H7 (cell line): ENCODE measurements around the gene DACH1. TPM values are rescaled to one million over a fixed set of nuclear protein-coding genes. Genes with fewer than 3 reads are reported as not detected.

Experiments
- DNase-seq: peaks from one replicate; pipeline ENCODE4 v3.0.0; 2012
- H3K27me3 ChIP-seq: 2 replicates; pipeline ENCODE4 v1.6.0; 2011; ENCODE audit warnings: mild to moderate bottlenecking, low read length; ENCODE audit not compliant: control insufficient read depth, insufficient read depth
- H3K36me3 ChIP-seq: replicated peaks from 2 replicates; pipeline ENCODE4 v1.5.1; 2011; ENCODE audit warnings: low read length; ENCODE audit not compliant: control insufficient read depth, insufficient read depth
- H3K4me3 ChIP-seq: 2 replicates; pipeline ENCODE4 v1.5.1; 2011; ENCODE audit warnings: low read depth, mild to moderate bottlenecking, control low read depth, low read length, moderate library complexity; ENCODE audit not compliant: insufficient read depth
- total RNA-seq: library from RNA; depleted of rRNA; stranded (reverse); fragments of >200 nt; shearing (Covaris generic); gene quantifications from 2 replicates; pipeline ENCODE4 v1.2.3, GENCODE V29; 2014

DACH1 gene
- total RNA-seq, 1 experiment from 2014 or later, result 0.28 TPM

- H3K4me3 ChIP-seq, result no peak overlapping the region
- no peak for DNase-seq
- H3K36me3 ChIP-seq, result no peaks in the 10 kb centered on the region
These were observed 232.2 kb downstream of the DACH1 start for GRCh38 chr13:71634602-71635443.

DNA sequence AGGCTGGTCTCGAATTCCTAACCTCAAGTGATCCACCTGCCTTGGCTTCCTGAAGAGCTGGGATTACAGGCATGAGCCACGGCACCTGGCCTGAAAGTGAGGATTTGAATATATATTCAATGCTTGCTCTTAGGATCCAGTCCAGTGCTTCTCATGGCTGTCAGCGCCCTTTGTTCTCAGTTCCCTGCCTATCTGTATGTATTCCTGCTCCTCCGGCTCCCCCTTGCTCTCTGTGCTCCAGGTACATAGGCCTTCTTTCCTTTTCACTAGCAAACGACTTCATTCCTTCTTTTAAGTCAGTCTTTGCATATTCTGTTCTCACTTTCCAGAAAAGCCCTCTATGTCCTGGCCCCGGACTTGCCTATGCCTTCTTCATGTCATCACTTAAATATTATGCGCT, 232.8 kb downstream of the DACH1 start:
- Histone ChIP-seq H3K4me3 (no peak overlapping the region), H3K27me3 (no peaks in the 10 kb centered on the region), H3K36me3 (no peaks in the 10 kb centered on the region)
- no peak for DNase-seq

More at GRCh38 chr13:71634602-71635443, 232.2 kb downstream of the DACH1 start:
- H3K27me3 ChIP-seq, result no peaks in the 10 kb centered on the region

- Histone ChIP-seq H3K27me3 (no peaks in the 10 kb centered on the region), H3K4me3 (no peak overlapping the region), H3K36me3 (no peaks in the 10 kb centered on the region)
- no peak for DNase-seq
These were observed 234.3 kb downstream of the DACH1 start for GRCh38 chr13:71632721-71633120.

DNA sequence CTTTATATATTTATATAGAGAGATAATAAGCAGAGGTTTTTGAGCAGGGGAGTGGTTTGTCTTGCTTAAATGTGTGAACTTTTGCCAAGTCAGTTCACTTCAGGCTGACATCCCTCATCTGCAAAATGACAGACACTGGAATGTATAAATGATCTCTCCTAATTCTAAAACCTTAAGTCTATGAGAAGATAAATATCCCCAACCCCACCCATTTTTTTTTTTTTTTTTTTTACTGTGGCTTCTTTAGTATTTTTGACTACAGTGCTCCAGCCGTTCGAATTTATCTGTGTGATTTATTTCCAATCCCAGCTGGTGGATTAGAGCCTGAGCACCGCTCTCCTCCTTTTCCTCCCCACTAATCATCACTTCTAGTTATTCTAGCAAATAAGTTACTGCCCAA, 234.8 kb downstream of the DACH1 start:
- no peaks in the 10 kb centered on the region for H3K27me3 ChIP-seq
- H3K4me3 ChIP-seq, result no peak overlapping the region
- no peaks in the 10 kb centered on the region for H3K36me3 ChIP-seq
- DNase-seq, result no peak

- Histone ChIP-seq H3K36me3 (no peaks in the 10 kb centered on the region), H3K4me3 (no peak overlapping the region), H3K27me3 (no peaks in the 10 kb centered on the region)
- DNase-seq, result no peak
These were observed 237.8 kb downstream of the DACH1 start for GRCh38 chr13:71629167-71629566.

DNA sequence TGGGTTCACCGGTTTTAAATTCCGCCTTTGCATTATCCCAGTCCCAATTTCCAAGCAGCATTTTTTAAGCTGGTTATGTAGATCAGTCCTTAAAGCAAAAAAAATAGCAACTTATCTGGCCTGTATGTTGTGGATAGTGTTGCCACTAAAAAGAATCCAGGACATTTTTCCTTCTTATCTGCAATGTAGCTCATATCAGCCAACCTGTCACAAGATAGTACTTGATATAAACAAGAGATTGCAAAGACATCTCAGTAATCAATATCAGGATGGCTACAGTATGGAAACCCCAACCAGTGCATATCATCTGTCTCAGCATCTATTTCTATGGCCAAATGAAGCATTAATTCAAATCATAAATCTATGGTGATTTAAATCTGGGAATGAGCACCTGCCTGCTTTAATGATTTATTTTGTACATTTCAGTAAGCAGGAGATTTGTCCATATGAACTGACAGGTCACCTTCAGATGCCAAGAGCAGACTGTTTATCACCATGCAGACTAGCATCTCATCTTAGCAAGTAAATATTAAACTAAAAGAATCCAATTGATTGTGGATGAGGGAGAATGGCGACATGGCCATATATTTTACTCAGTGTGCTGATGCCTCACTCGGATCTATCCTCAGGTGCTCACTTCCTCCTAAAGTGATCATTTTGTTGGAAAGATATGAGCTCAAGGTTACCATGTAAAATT, 240.4 kb downstream of the DACH1 start:
- Histone ChIP-seq H3K4me3 (no peak overlapping the region), H3K27me3 (no peaks in the 10 kb centered on the region), H3K36me3 (no peaks in the 10 kb centered on the region)
- no peak for DNase-seq

DNA sequence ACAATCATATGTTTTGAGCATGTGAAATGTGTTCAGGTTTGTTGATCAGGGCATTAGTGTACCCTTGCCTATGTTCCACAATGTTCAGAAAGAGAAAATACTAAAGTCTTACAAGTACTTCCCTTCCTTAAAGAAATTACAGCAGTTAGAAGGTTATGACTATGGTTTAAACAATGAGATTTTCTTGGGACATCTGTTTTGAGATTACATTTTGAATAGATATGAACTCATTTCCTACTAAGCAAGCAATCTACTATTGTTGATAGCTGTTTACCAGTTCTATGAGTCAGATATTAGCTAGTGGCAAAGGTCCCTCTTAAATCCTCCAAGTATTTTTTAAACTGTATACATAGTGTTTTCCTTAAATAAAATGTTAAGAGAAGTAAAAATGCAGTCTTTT, 241.3 kb downstream of the DACH1 start:
- H3K4me3 ChIP-seq, result no peak overlapping the region
- no peaks in the 10 kb centered on the region for H3K27me3 ChIP-seq
- H3K36me3 ChIP-seq, result no peaks in the 10 kb centered on the region
- DNase-seq, result no peak

- H3K4me3 ChIP-seq, result no peak overlapping the region
- H3K36me3 ChIP-seq, result no peaks in the 10 kb centered on the region
- no peak for DNase-seq
- H3K27me3 ChIP-seq, result no peaks in the 10 kb centered on the region
These were observed 242.1 kb downstream of the DACH1 start for GRCh38 chr13:71624653-71625600.

- no peak for DNase-seq
- H3K27me3 ChIP-seq, result no peaks in the 10 kb centered on the region
- H3K4me3 ChIP-seq, result no peak overlapping the region
- no peaks in the 10 kb centered on the region for H3K36me3 ChIP-seq
These were observed 245.6 kb downstream of the DACH1 start for GRCh38 chr13:71621174-71622124.

DNA sequence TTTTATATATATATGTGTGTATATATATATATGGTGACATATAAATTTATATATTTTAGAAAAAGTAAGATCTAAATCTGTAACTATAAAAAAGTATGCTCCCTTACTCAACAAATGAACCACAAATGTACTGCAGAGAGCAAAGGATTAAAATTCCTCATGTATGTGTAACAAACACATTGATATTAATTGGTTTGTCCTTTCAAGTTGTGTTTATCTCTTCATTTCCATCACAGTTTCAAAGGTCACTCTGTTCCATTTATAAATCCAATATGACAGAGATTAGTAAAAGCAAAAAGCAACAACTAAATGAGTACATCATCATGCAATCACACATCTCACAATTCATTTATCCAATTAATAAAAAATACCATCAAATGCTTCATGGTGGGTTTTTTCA, 247.9 kb downstream of the DACH1 start:
- H3K4me3 ChIP-seq, result no peak overlapping the region
- DNase-seq, result no peak
- H3K27me3 ChIP-seq, result no peaks in the 10 kb centered on the region
- H3K36me3 ChIP-seq, result no peaks in the 10 kb centered on the region

DNA sequence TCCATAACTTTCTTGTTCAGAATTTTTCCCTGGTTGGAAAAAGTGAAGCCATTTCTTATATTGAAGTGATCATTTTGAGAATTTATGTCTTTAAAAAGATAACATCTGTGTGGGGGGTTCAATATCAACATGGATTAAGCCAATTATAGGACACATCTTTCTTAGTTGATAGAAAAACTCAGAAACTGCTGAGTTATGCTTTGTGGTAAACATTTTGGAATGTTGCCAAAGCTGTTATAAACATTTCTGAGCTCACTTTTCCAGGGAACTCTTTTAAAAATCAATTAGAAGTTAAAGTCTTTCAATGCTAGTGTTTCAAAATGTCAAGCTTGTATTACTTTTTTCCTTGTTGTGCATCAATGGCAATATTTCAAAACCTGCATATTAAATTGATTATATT, 248.8 kb downstream of the DACH1 start:
- DNase-seq, result no peak
- no peaks in the 10 kb centered on the region for H3K36me3 ChIP-seq
- H3K4me3 ChIP-seq, result no peak overlapping the region
- no peaks in the 10 kb centered on the region for H3K27me3 ChIP-seq

DNA sequence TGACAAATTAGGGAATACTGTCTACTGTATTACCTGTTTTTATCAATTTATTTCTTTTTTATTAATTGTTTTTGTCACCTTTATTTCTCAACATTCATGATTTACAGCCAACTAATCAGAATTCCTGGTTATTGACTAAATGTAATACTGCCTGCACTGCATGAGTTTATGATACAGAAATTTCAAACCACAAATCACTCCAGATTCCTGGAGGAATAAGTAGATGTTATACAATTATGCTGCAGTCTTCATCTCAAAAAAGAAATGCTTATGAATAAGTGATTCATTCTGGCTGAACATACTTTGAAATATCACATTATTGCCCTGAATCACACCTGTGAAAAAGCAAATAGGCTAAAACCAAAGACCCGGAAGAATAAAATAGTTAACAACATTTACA, 249.7 kb downstream of the DACH1 start:
- DNase-seq, result no peak
- H3K36me3 ChIP-seq, result no peaks in the 10 kb centered on the region
- no peaks in the 10 kb centered on the region for H3K27me3 ChIP-seq

DNA sequence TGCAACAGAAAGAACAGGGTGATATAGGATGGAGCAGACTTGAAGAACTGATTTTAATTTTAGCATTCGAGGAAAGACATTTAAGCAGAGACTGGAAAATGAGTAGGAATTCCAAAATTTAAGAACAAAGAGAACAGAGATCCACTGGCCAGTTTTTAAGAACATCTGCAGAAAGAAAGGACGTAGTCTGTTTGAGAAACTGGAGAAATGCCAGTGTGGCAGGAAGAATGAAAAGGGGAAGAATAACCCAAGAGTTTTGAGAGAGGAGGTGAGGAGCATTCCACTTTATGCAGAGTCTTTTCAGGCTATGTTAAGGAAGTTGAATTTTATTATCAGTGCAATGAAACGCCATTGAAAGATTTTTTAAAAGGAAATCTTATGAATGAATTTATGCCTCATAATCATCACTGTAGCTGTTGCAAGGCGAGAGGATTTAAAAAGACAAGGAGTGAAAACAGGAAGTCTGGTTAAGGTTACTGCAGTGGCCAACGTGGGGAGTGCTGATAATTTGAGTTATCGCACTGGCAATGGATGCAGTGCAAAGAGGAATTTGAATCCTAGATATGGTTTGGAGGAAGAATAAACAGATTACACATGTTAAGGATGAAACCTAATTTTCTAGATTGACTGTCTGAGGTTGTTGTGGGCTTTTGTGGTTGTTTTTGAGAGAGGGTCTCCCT, 253.8 kb downstream of the DACH1 start:
- Histone ChIP-seq H3K4me3 (no peak overlapping the region), H3K27me3 (no peaks in the 10 kb centered on the region), H3K36me3 (no peaks in the 10 kb centered on the region)
- no peak for DNase-seq

More for the DNA sequence above, 249.7 kb downstream of the DACH1 start:
- no peak overlapping the region for H3K4me3 ChIP-seq
